ENCODE data around the gene PPP1CC. TPM values are rescaled to one million over a fixed set of nuclear protein-coding genes. Genes with fewer than 3 reads are reported as not detected.

PPP1CC gene
- total RNA-seq, 1 experiment from 2014 or later: 321 TPM

DNA sequence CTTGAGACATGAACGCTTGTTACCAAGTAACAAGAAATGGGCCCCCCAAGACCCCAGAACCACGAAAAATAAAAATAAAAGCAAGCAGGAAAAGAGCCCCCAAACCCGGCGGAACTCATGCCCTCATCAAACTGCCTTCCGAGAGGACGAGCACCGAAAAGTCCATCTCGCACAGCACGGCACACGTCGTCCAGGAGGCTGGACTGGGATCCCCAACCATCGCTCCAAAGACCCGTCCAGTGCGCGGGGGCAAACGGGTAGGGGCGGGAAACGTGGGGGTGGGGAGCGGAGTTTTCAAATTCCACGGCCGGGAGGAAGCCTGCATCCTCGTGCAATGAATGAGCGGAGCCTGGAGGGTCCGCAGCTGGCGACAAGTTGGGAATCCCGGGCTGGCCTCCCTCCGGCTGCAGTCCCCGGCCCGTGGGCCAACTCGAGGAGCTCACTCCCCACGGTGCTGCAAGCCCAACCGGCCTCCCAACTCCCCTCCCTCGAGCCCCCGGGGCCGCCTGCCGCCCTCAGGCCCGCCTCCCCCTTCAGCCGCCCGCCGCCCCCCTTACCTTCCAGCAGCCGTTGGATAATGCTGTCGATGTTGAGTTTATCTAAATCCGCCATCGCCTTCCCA is 484 bp downstream of the PPP1CC start:
- peaks cover 14% of the 10 kb centered on the region for H3K36me3 Mint-ChIP-seq
- peak overlapping the region; percentile 99 for H3K4me3 Mint-ChIP-seq
- H3K27me3 Mint-ChIP-seq (ENCODE audit: low read depth): no peaks in the 10 kb centered on the region; the same call in 1 of the 2 replicates
- TF ChIP-seq CBFB (CRISPR knock-in tag; IDR thresholded peaks at IDR 0.05; ENCODE audit: low read depth) (no peak), ESRRA (CRISPR knock-in tag; IDR thresholded peaks at IDR 0.05; ENCODE audit: borderline replicate concordance) (0 out of 2 replicates have a peak, but pooled peaks have one; percentile 36), ZNF425 (CRISPR knock-in tag; conservative IDR thresholded peaks at IDR 0.05) (no peak), AFF4 (CRISPR knock-in tag; IDR thresholded peaks at IDR 0.05; ENCODE audit: borderline replicate concordance) (no peak), ZNF138 (CRISPR knock-in tag; conservative IDR thresholded peaks at IDR 0.05) (no peak)
- TF ChIP-seq, protein P1, sequence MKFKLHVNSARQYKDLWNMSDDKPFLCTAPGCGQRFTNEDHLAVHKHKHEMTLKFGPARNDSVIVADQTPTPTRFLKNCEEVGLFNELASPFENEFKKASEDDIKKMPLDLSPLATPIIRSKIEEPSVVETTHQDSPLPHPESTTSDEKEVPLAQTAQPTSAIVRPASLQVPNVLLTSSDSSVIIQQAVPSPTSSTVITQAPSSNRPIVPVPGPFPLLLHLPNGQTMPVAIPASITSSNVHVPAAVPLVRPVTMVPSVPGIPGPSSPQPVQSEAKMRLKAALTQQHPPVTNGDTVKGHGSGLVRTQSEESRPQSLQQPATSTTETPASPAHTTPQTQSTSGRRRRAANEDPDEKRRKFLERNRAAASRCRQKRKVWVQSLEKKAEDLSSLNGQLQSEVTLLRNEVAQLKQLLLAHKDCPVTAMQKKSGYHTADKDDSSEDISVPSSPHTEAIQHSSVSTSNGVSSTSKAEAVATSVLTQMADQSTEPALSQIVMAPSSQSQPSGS (CRISPR knock-in tag; IDR thresholded peaks at IDR 0.05; ENCODE audit: borderline replicate concordance, low read depth): no peak
- peak overlapping the region; percentile 48 for H3K27ac Mint-ChIP-seq
- POLR2A ChIA-PET: interaction anchor here (1.7 kb wide), 1 partner anchor 9 kb away, joined by 4 read pairs; no protein-coding TSS in a partner anchor
- ATAC-seq: peak; percentile 3
- CTCF ChIA-PET: interaction anchor here (1.3 kb wide), 1 partner anchor 146 kb away, joined by 5 read pairs; no protein-coding TSS in a partner anchor
- H3K9me3 Mint-ChIP-seq: no peaks in the 10 kb centered on the region
- peak; percentile 32 for DNase-seq (ENCODE audit: low spot score)
- H3K4me1 Mint-ChIP-seq: peaks cover 43% of the 10 kb centered on the region

DNA sequence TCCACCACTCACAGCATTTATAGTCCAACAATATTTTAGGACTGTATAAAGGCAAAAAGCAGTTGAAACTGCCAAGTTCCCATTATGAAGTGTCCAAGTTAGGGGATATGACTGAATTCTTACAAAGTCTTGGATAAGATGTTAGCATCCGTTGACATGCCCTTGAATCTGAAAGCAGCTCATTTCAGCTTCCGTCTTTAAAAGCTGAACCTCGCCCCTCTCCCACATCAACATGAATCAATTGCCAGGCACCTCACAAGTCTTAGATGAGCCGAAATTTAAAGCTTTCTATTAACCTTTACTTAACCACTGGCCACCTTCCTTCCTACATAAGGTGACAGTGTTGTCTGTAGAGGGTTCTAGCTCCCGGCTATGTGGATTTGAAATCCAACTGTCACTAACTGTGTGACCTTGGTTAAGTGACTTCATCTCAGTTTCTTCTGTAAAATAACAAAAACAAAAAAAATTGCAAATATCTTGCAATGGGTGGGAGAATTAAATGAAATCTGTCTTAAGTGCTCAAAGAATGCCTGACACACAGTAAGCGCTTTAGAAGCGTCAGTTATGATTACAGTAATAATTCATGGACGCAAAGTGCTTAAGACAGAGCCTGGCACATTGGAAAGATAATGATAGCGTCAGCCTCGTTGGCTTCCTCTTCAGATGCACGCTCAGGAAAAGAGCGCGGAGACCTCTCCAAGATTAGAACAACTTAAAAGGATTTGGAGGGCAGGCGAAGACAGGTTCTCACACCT is 1.2 kb downstream of the PPP1CC start:
- Mint-ChIP-seq H3K4me3 (peak overlapping the region; percentile 99), H3K4me1 (peaks cover 46% of the 10 kb centered on the region), H3K9me3 (no peaks in the 10 kb centered on the region), H3K27me3 (ENCODE audit: low read depth) (no peaks in the 10 kb centered on the region; the same call in 1 of the 2 replicates), H3K27ac (peak overlapping the region; percentile 61), H3K36me3 (peaks cover 14% of the 10 kb centered on the region)
- DNase-seq (ENCODE audit: low spot score) (no peak), ATAC-seq (no peak)
- ChIA-PET CTCF (interaction anchor here (0.5 to 1.3 kb wide), 4 partner anchors 37 to 146 kb away, joined by 3 to 6 read pairs (median 4); no protein-coding TSS in a partner anchor), POLR2A (interaction anchor here (1.7 kb wide), 1 partner anchor 9 kb away, joined by 4 read pairs; no protein-coding TSS in a partner anchor)
- TF ChIP-seq MXD4 (CRISPR knock-in tag; IDR thresholded peaks at IDR 0.05; ENCODE audit: borderline replicate concordance): no peak
- TF ChIP-seq ZNF416 (CRISPR knock-in tag; IDR thresholded peaks at IDR 0.05): no peak
- TF ChIP-seq, protein P2, sequence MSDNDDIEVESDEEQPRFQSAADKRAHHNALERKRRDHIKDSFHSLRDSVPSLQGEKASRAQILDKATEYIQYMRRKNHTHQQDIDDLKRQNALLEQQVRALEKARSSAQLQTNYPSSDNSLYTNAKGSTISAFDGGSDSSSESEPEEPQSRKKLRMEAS (CRISPR knock-in tag; IDR thresholded peaks at IDR 0.05): no peak
- TF ChIP-seq ZNF423 (CRISPR knock-in tag; IDR thresholded peaks at IDR 0.05): no peak
- no peak for TF ChIP-seq ZNF425 (CRISPR knock-in tag; conservative IDR thresholded peaks at IDR 0.05)
- no peak for TF ChIP-seq NFYB (CRISPR knock-in tag; conservative IDR thresholded peaks at IDR 0.05; ENCODE audit: low read depth)
- TF ChIP-seq KAT7 (CRISPR knock-in tag; IDR thresholded peaks at IDR 0.05; ENCODE audit: borderline replicate concordance): no peak
- no peak for TF ChIP-seq GRHL2 (CRISPR knock-in tag; IDR thresholded peaks at IDR 0.05; ENCODE audit: insufficient replicate concordance, severe bottlenecking)
- no peak for TF ChIP-seq ZNF263 (CRISPR knock-in tag; IDR thresholded peaks at IDR 0.05; ENCODE audit: low read depth)
- TF ChIP-seq NR1H2 (CRISPR knock-in tag; IDR thresholded peaks at IDR 0.05): no peak
